Mesenchymal stem cell (in vitro differentiated cells and primary cell): ENCODE measurements around the gene MYH14.

Experiments
- DNase-seq: peaks from one replicate; pipeline ENCODE4 v3.0.0-alpha.2; 2013
- H2AFZ ChIP-seq: one replicate; pipeline ENCODE4 v1.6.1; 2013; ENCODE audit warnings: low read depth, mild to moderate bottlenecking, control low read depth, inconsistent platforms, low read length, moderate library complexity
- H2AK5ac ChIP-seq: 2 replicates; pipeline ENCODE4 v1.6.1; 2013; ENCODE audit warnings: low read length, moderate library complexity, mild to moderate bottlenecking, inconsistent platforms; ENCODE audit not compliant: severe bottlenecking
- H2BK120ac ChIP-seq: one replicate; pipeline ENCODE4 v1.6.1; 2013; ENCODE audit warnings: low read depth, mild to moderate bottlenecking, inconsistent platforms, low read length, moderate library complexity
- H2BK12ac ChIP-seq, 2 experiments: one replicate each; pipeline ENCODE4 v1.6.1; 2013; ENCODE audit warnings: inconsistent platforms in 2 of 2, low read length in 2 of 2, mild to moderate bottlenecking in 2 of 2, moderate library complexity in 2 of 2, control low read depth in 1 of 2
- H2BK15ac ChIP-seq: one replicate; pipeline ENCODE4 v1.6.1; 2013; ENCODE audit warnings: mild to moderate bottlenecking, low read depth, inconsistent platforms; ENCODE audit not compliant: poor library complexity, severe bottlenecking
- H2BK5ac ChIP-seq: 2 replicates; pipeline ENCODE4 v1.6.1; 2013; ENCODE audit warnings: low read depth, mild to moderate bottlenecking, low read length, control low read depth, inconsistent platforms; ENCODE audit not compliant: poor library complexity, severe bottlenecking
- H3K14ac ChIP-seq, 2 experiments: one replicate each; pipeline ENCODE4 v1.6.1; 2013; ENCODE audit warnings: inconsistent platforms in 2 of 2, low read length in 2 of 2, control low read depth in 1 of 2, mild to moderate bottlenecking in 1 of 2, moderate library complexity in 1 of 2
- H3K18ac ChIP-seq, 2 experiments: one replicate each; pipeline ENCODE4 v1.6.1; 2013; ENCODE audit warnings: inconsistent platforms in 2 of 2, low read length in 2 of 2, control low read depth in 1 of 2, low read depth in 1 of 2, mild to moderate bottlenecking in 1 of 2
- H3K23ac ChIP-seq, 2 experiments: one replicate each; pipeline ENCODE4 v1.6.1; 2013; ENCODE audit warnings: inconsistent platforms in 2 of 2, low read length in 2 of 2, mild to moderate bottlenecking in 2 of 2, moderate library complexity in 2 of 2, control low read depth in 1 of 2
- H3K27ac ChIP-seq: 2 replicates; pipeline ENCODE4 v1.5.1; 2013; ENCODE audit warnings: mild to moderate bottlenecking, moderate library complexity, low read length, control low read depth, inconsistent platforms; ENCODE audit not compliant: poor library complexity, severe bottlenecking
- H3K27me3 ChIP-seq, 2 experiments: 2 replicates each; pipeline versions ENCODE4 v1.6.1 to v1.7.0; 2013; ENCODE audit warnings: low read length in 2 of 2, mild to moderate bottlenecking in 2 of 2, moderate library complexity in 2 of 2, control low read depth in 1 of 2, inconsistent platforms in 1 of 2; ENCODE audit not compliant: control insufficient read depth in 1 of 2, insufficient read depth in 1 of 2
- H3K36me3 ChIP-seq, 2 experiments: 2 replicates each; pipeline versions ENCODE4 v1.6.1 to v1.7.0; 2013; ENCODE audit warnings: low read length in 2 of 2, control low read depth in 1 of 2, inconsistent platforms in 1 of 2, low read depth in 1 of 2, mild to moderate bottlenecking in 1 of 2; ENCODE audit not compliant: insufficient read depth in 2 of 2, control insufficient read depth in 1 of 2
- H3K4ac ChIP-seq, 2 experiments: one replicate each; pipeline ENCODE4 v1.6.1; 2013; ENCODE audit warnings: inconsistent platforms in 2 of 2, low read length in 2 of 2, mild to moderate bottlenecking in 2 of 2, moderate library complexity in 2 of 2, control low read depth in 1 of 2, low read depth in 1 of 2
- H3K4me1 ChIP-seq: 2 replicates; pipeline ENCODE4 v1.6.1; 2013; ENCODE audit warnings: low read depth, low read length, control low read depth; ENCODE audit not compliant: control insufficient read depth, insufficient read depth
- H3K4me2 ChIP-seq: 2 replicates; pipeline ENCODE4 v1.6.1; 2013; ENCODE audit warnings: low read length, mild to moderate bottlenecking, inconsistent platforms; ENCODE audit not compliant: poor library complexity, severe bottlenecking
- H3K4me3 ChIP-seq, 2 experiments: 2 replicates each; pipeline versions ENCODE4 v1.5.1 to v1.7.0; 2013; ENCODE audit warnings: low read length in 2 of 2, mild to moderate bottlenecking in 2 of 2, control low read depth in 1 of 2, low read depth in 1 of 2; ENCODE audit not compliant: insufficient read depth in 1 of 2
- H3K79me1 ChIP-seq: replicated peaks from 2 replicates; pipeline ENCODE4 v1.6.1; 2013; ENCODE audit warnings: mild to moderate bottlenecking, control low read depth, low read length, inconsistent platforms; ENCODE audit not compliant: poor library complexity, severe bottlenecking
- H3K9ac ChIP-seq: 2 replicates; pipeline ENCODE4 v1.7.0; 2013; ENCODE audit warnings: mild to moderate bottlenecking, low read length, moderate library complexity
- H3K9me3 ChIP-seq: 2 replicates; pipeline ENCODE4 v1.7.0; 2013; ENCODE audit warnings: mild to moderate bottlenecking, low read length; ENCODE audit not compliant: control insufficient read depth
- H4K8ac ChIP-seq: one replicate; pipeline ENCODE4 v1.6.1; 2013; ENCODE audit warnings: inconsistent platforms, mild to moderate bottlenecking, low read length, moderate library complexity
- H4K91ac ChIP-seq: one replicate; pipeline ENCODE4 v1.6.1; 2013; ENCODE audit warnings: mild to moderate bottlenecking, low read length, inconsistent platforms
- WGBS: methylation state at CpG from one replicate; pipeline ENCODE4 v1.1.7; 2013; ENCODE audit warnings: mixed read lengths; 5-methylcytosine and 5-hydroxymethylcytosine counted together

The MYH14 gene

DNA sequence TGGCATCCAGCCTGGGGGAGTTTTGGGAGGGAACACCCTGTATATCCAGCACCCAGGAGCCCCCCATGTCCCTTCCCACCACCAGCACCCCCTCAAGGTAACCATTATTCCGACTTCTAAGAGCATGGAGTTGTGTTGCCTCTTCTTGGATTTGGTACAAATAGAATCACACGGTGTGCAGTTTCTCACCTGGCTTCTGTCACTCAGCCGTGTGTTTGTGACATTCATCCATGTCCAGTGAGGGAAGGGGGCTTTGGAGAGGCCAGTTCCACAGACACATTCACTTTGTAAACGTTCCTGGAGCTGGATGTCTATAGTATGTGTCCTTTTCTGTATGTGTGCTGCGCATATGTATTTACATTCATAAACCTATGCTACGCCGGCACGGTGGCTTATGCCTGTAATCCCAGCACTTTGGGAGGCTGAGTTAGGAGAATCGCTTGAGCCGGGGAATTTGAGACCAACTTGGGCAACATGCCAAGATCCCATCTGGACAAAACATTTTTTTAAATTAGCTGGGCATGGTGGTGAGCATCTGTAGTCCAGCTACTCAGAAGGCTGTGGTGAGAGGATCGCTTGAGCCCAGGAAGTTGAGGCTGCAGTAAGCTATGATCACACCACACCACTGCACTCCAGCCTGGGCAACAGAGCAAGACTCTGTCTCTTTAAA, 36.6 kb downstream of the MYH14 start:
- H3K27me3 ChIP-seq: peaks cover 0 to 3% of the 10 kb centered on the region in 2 experiments
- H3K14ac ChIP-seq: no peak overlapping the region
- no peak overlapping the region for H3K23ac ChIP-seq
- H3K18ac ChIP-seq: no peak overlapping the region
- no peak overlapping the region for H2AFZ ChIP-seq
- no peak overlapping the region for H2BK5ac ChIP-seq
- H3K9me3 ChIP-seq: no peaks in the 10 kb centered on the region
- 89% methylated on average over 11 of the region's 11 CpGs for WGBS
- no peaks in the 10 kb centered on the region for H3K4me1 ChIP-seq
- H2BK120ac ChIP-seq: no peak overlapping the region
- no peak overlapping the region for H3K4ac ChIP-seq
- H4K8ac ChIP-seq: no peak overlapping the region
- no peak overlapping the region for H4K91ac ChIP-seq
- H3K27ac ChIP-seq: no peak overlapping the region
- no peak overlapping the region for H2BK15ac ChIP-seq
- no peak for DNase-seq
- H3K4me2 ChIP-seq: no peak overlapping the region
- no peaks in the 10 kb centered on the region for H3K79me1 ChIP-seq
- no peak overlapping the region for H3K4me3 ChIP-seq
- no peaks in the 10 kb centered on the region for H3K36me3 ChIP-seq
- H2AK5ac ChIP-seq: no peak overlapping the region
- no peak overlapping the region for H2BK12ac ChIP-seq
- no peak overlapping the region for H3K9ac ChIP-seq

DNA sequence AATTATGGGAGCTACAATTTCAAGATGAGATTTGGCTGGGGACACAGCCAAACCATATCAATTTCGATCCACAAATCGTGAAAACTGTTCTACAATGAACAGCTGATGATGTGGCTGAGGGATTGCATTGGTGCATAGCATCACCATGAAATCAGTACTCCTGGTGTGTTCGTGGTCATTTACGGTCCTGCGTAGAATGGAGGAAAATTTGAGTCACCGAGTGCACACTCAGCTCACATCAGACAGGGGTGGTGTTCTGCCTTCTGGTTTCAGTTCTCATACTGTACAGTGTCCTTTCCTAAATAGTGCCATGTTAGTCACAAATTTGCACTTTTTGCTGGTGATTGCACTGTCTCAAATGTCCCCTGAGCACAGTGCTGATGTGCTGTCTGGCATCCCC, 39.2 kb downstream of the MYH14 start:
- Histone ChIP-seq H4K8ac (no peak overlapping the region), H2BK5ac (no peak overlapping the region), H4K91ac (no peak overlapping the region), H3K4ac (no peak overlapping the region), H3K4me3 (no peak overlapping the region), H2AK5ac (no peak overlapping the region), H3K14ac (no peak overlapping the region), H3K27me3 (no peaks in the 10 kb centered on the region), H2AFZ (no peak overlapping the region), H3K23ac (no peak overlapping the region), H3K9ac (no peak overlapping the region), H3K36me3 (no peaks in the 10 kb centered on the region), H2BK15ac (no peak overlapping the region), H2BK120ac (no peak overlapping the region), H3K79me1 (no peaks in the 10 kb centered on the region), H3K4me2 (no peak overlapping the region), H2BK12ac (no peak overlapping the region), H3K9me3 (no peaks in the 10 kb centered on the region), H3K18ac (no peak overlapping the region), H3K4me1 (no peaks in the 10 kb centered on the region), H3K27ac (no peak overlapping the region)
- no peak for DNase-seq
- WGBS: 90% methylated on average over 6 of the region's 6 CpGs

DNA sequence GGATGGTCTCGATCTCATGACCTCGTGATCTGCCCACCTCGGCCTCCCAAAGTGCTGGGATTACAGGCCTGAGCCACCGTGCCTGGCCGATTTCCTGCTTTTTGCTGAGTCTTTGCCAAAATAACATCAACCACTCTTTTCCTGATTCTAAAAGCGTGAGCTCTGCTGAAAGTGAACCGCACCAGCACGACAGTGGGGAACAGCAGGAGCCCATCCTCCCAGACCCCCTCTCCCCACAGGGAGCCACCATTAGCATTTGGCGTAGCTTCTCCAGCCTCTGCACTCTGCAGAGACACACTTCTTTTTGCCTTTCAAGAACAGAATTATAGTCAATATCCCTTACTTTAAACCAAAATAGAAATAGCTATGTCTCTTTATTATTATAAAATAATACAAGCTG, 41.3 kb downstream of the MYH14 start:
- no peak for DNase-seq
- no peak overlapping the region for H2BK120ac ChIP-seq
- H3K9ac ChIP-seq: no peak overlapping the region
- H3K4me1 ChIP-seq: no peaks in the 10 kb centered on the region
- no peak overlapping the region for H3K18ac ChIP-seq
- H3K4me2 ChIP-seq: no peak overlapping the region
- no peak overlapping the region for H4K8ac ChIP-seq
- no peak overlapping the region for H4K91ac ChIP-seq
- no peaks in the 10 kb centered on the region for H3K79me1 ChIP-seq
- no peak overlapping the region for H2BK5ac ChIP-seq
- no peaks in the 10 kb centered on the region for H3K36me3 ChIP-seq
- no peaks in the 10 kb centered on the region for H3K27me3 ChIP-seq
- H2BK15ac ChIP-seq: no peak overlapping the region
- no peak overlapping the region for H2AFZ ChIP-seq
- no peaks in the 10 kb centered on the region for H3K9me3 ChIP-seq
- no peak overlapping the region for H3K4ac ChIP-seq
- no peak overlapping the region for H2AK5ac ChIP-seq
- no peak overlapping the region for H3K23ac ChIP-seq
- 53% methylated on average over 9 of the region's 9 CpGs for WGBS
- no peak overlapping the region for H3K27ac ChIP-seq
- H3K4me3 ChIP-seq: no peak overlapping the region
- no peak overlapping the region for H3K14ac ChIP-seq
- no peak overlapping the region for H2BK12ac ChIP-seq

DNA sequence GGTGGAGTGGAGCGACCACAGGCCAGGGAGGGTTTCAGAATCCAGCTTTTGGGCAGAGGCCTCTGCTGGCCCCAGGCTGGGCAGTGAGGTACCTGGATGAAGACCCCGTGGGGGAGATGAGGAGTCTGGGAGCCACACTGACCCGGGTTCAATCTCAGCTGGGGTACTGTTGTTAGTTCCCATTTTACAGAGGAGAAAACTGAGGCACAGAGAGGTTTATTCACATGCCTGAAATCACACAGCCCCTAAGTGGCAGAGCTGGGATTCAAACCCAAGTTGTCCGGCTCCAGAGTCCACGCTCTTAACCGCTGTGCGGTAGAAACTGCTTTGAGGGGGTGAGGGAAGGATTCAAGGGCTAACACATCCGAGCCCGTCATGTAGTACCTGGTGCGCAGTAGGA, 45.0 kb downstream of the MYH14 start:
- Histone ChIP-seq H4K8ac (no peak overlapping the region), H3K4me1 (no peaks in the 10 kb centered on the region), H2BK12ac (no peak overlapping the region), H3K36me3 (no peaks in the 10 kb centered on the region), H3K27ac (no peak overlapping the region), H2BK5ac (no peak overlapping the region), H3K14ac (no peak overlapping the region), H2BK120ac (no peak overlapping the region), H3K4me3 (no peak overlapping the region), H3K27me3 (no peaks in the 10 kb centered on the region), H3K18ac (no peak overlapping the region), H2AK5ac (no peak overlapping the region), H3K23ac (no peak overlapping the region), H3K4me2 (no peak overlapping the region), H3K9me3 (peaks cover 7% of the 10 kb centered on the region), H3K9ac (no peak overlapping the region), H2AFZ (no peak overlapping the region), H3K4ac (no peak overlapping the region), H3K79me1 (no peaks in the 10 kb centered on the region), H2BK15ac (no peak overlapping the region), H4K91ac (no peak overlapping the region)
- no peak for DNase-seq
- WGBS: 89% methylated on average over 10 of the region's 10 CpGs
